SK-N-MC (cell line): Measurements from ENCODE around the gene CYP2C8.

Source experiments
- DNase-seq: peaks from one replicate; pipeline ENCODE4 v3.0.0-alpha.2; 2011; ENCODE audit warnings: low read depth, low spot score
- H3K27ac ChIP-seq: fragments of 200-600 bp; sonication (generic); 2 replicates; pipeline ENCODE4 v1.5.1; 2016; ENCODE audit warnings: mixed run types
- H3K36me3 ChIP-seq: fragments of 200-600 bp; sonication (generic); 2 replicates; pipeline ENCODE4 v1.6.1; 2017; ENCODE audit warnings: antibody characterized with exemption, low read length, mixed read lengths; ENCODE audit not compliant: insufficient read depth
- H3K4me3 ChIP-seq: fragments of 200-600 bp; sonication (generic); 2 replicates; pipeline ENCODE4 v1.5.1; 2016
- H3K9ac ChIP-seq: fragments of 200-600 bp; sonication (generic); 2 replicates; pipeline ENCODE4 v1.8.0; 2017; ENCODE audit warnings: mixed run types, mixed read lengths; ENCODE audit not compliant: insufficient read length
- H3K9me3 ChIP-seq: fragments of 200-600 bp; sonication (generic); 2 replicates; pipeline ENCODE4 v1.6.1; 2017; ENCODE audit warnings: low read depth, mild to moderate bottlenecking, antibody characterized with exemption, low read length, moderate library complexity, mixed read lengths
- EZH2 ChIP-seq: fragments of 200-600 bp; sonication (generic); IDR thresholded peaks from one replicate; pipeline ENCODE4 v1.6.1; 2017; ENCODE audit warnings: antibody characterized with exemption
- FOXP2 ChIP-seq: optimal IDR thresholded peaks from 2 replicates; pipeline ENCODE3; 2011; ENCODE audit warnings: mild to moderate bottlenecking, moderate library complexity; ENCODE audit not compliant: insufficient read depth; ENCODE audit errors: extremely low read length, control extremely low read depth
- POLR2AphosphoS5 ChIP-seq: IDR thresholded peaks from 2 replicates; pipeline ENCODE4 v1.6.1; 2012; ENCODE audit warnings: mild to moderate bottlenecking, low read depth, low read length, borderline replicate concordance

Gene CYP2C8

GRCh38 chr10:94992811-94993210 is 76.5 kb downstream of the CYP2C8 start:
- Histone ChIP-seq H3K36me3 (no peaks in the 10 kb centered on the region), H3K9ac (no peak overlapping the region), H3K9me3 (no peaks in the 10 kb centered on the region), H3K4me3 (no peak overlapping the region), H3K27ac (no peak overlapping the region)
- TF ChIP-seq POLR2AphosphoS5 (no peak), EZH2 (no peak), FOXP2 (no peak)
- no peak for DNase-seq

GRCh38 chr10:94991243-94991888 is 77.9 kb downstream of the CYP2C8 start:
- TF ChIP-seq FOXP2 (no peak), POLR2AphosphoS5 (no peak), EZH2 (no peak)
- H3K27ac ChIP-seq, result no peak overlapping the region
- DNase-seq, result no peak

GRCh38 chr10:94989192-94989591 is 80.1 kb downstream of the CYP2C8 start:
- Histone ChIP-seq H3K36me3 (no peaks in the 10 kb centered on the region), H3K9ac (no peak overlapping the region), H3K27ac (no peak overlapping the region), H3K9me3 (no peaks in the 10 kb centered on the region), H3K4me3 (no peak overlapping the region)
- no peak for DNase-seq
- TF ChIP-seq POLR2AphosphoS5 (no peak), FOXP2 (no peak), EZH2 (no peak)

More at GRCh38 chr10:94991243-94991888, 77.9 kb downstream of the CYP2C8 start:
- Histone ChIP-seq H3K36me3 (no peaks in the 10 kb centered on the region), H3K4me3 (no peak overlapping the region), H3K9ac (no peak overlapping the region), H3K9me3 (no peaks in the 10 kb centered on the region)
